Psoas muscle (tissue), 8 donors: Measurements from ENCODE around the gene HP. TPM values are rescaled to one million over a fixed set of nuclear protein-coding genes. Genes with fewer than 3 reads are reported as not detected.
"Not testable (repeated sequence)": the region's sequence is repeated elsewhere in the genome, so short reads cannot be mapped to it uniquely, and the experiment has no call there.

Source experiments
- ATAC-seq, 4 donors: fragments of 200-7000 bp; cut with Tn5 transposase; one replicate each; pipeline ENCODE4 v1.9.1; 2020; ENCODE audit warnings: moderate library complexity in 3 of 4, mild to moderate bottlenecking in 2 of 4
- DNase-seq, 2 donors: peaks; one replicate each; pipeline ENCODE4 v3.0.0-alpha.2; 2020
- H3K27ac ChIP-seq: fragments of 200-600 bp; one replicate; pipeline ENCODE4 v1.8.0; 2022
- H3K27me3 ChIP-seq, 3 donors: fragments of 200-600 bp in 1 of 3; one replicate each; pipeline versions ENCODE4 v1.6.1 to v1.8.0; 2013 to 2022; ENCODE audit warnings: low read length in 2 of 3, mild to moderate bottlenecking in 2 of 3, moderate library complexity in 1 of 3; ENCODE audit not compliant: insufficient read depth in 3 of 3
- H3K36me3 ChIP-seq, 2 donors: fragments of 200-600 bp in 1 of 2; one replicate each; pipeline versions ENCODE4 v1.6.1 to v1.8.0; 2013 to 2022; ENCODE audit warnings: low read depth in 1 of 2, mild to moderate bottlenecking in 1 of 2, moderate library complexity in 1 of 2; ENCODE audit not compliant: insufficient read depth in 1 of 2
- H3K4me1 ChIP-seq: fragments of 200-600 bp; one replicate; pipeline ENCODE4 v1.8.0; 2022
- H3K4me3 ChIP-seq: fragments of 200-600 bp; one replicate; pipeline ENCODE4 v1.8.0; 2022; ENCODE audit warnings: mild to moderate bottlenecking
- H3K9me3 ChIP-seq: fragments of 200-600 bp; one replicate; pipeline ENCODE4 v1.8.0; 2022
- CTCF ChIP-seq: fragments of 200-600 bp; IDR thresholded peaks from one replicate; pipeline ENCODE4 v1.8.0; 2022; ENCODE audit warnings: antibody characterized with exemption
- WGBS, 3 donors: extraction: QIAGEN DNeasy Blood & Tissue Kit; methylation state at CpG; one replicate each; pipeline versions ENCODE4 v1.1.6 to v1.1.7; 2013; 5-methylcytosine and 5-hydroxymethylcytosine counted together
- intact Hi-C, 2 donors: fragments of 100-400 bp; cut with DNase I; formaldehyde crosslinking; loops; one replicate each; pipeline versions ENCODE4 v1.11.0 to v1.14.2; 2022
- polyA plus RNA-seq, 3 donors: library from polyadenylated mRNA; stranded (reverse); fragments of 200-250 nt; gene quantifications; one replicate each; pipeline ENCODE4 v1.2.3, GENCODE V29; 2013
- total RNA-seq, 4 donors: library from RNA; stranded (reverse); fragmentation: NEBNext Ultra II Directional in 2 of 4; extraction: Animal tissue kit (Norgen Biotek cat#: 25700) in 2 of 4; gene quantifications; one replicate each; pipeline versions ENCODE4 v1.2.1 to v1.2.4, GENCODE V29; 2021 to 2023
- donor health status: healthy with polysubstance abuse.
- donor health status: DM: no; HTN: no; CAD: no; lungs with moderate emphysema.
- donor health status: Bipolar disorder and iron deficiency.
- donor health status: healthy.
- donor health status: DM: yes; HTN: yes; CAD: no.
- donor health status: DM: no; HTN: no; CAD: no.
- donor health status: DM: no; HTN: no; CAD: no.
- donor health status: DM: yes; HTN: yes; CAD: no.

HP gene
- total and polyA plus RNA-seq, 7 donors: 2.3 to 17.3 (median 9.3) TPM

DNA sequence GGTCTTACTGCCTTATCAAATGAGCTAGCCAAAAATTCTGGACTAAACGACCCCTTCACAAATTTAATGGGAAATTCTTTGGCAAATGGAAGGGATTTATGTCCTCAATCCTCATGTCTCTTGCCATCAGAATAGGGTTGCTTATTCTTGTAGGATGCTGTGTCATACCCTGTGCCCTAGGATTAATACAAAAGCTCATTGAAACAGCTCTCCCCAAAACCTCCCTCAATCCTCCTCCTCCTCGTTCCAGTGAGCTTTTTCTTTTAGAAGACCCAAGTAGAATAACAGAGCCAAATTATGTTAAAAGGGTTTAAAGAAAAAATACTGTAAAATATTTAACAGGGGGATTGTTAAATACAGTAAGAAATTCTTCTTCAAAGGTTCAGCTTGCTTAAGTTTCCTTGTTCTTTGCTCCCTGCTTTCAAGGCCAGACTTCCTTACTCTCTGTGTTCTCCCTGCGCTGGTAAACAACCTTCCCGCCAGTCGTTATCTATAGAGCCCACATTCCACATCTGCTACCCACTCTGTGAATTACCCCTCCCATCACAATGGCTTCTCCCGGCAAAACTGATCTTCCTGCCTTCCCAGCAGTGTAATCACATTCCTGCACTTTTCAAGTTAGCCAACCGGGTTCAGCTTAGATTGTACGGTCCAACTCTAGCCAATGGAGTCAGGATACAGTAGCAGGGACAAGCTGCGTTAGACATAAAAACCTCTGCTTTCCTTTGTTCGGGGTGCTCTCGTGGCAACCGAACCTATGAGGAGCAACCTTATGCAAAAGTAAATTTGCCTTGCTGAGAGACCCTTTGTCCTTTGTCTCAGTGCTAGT lies 18.4 kb downstream of the HP start:
- ATAC-seq (no peak), DNase-seq (no peak)
- no peak overlapping the region for H3K4me3 ChIP-seq
- intact Hi-C loops: no loop called here
- peaks cover 11% of the 10 kb centered on the region for H3K4me1 ChIP-seq
- H3K27ac ChIP-seq: no peak overlapping the region
- H3K27me3 ChIP-seq: no peaks in the 10 kb centered on the region
- 54 to 70% (median 59%) methylated on average over 12 of the region's 12 CpGs for WGBS, 3 donors
- no peaks in the 10 kb centered on the region for H3K36me3 ChIP-seq
- no peak for TF ChIP-seq CTCF
- no peaks in the 10 kb centered on the region for H3K9me3 ChIP-seq

DNA sequence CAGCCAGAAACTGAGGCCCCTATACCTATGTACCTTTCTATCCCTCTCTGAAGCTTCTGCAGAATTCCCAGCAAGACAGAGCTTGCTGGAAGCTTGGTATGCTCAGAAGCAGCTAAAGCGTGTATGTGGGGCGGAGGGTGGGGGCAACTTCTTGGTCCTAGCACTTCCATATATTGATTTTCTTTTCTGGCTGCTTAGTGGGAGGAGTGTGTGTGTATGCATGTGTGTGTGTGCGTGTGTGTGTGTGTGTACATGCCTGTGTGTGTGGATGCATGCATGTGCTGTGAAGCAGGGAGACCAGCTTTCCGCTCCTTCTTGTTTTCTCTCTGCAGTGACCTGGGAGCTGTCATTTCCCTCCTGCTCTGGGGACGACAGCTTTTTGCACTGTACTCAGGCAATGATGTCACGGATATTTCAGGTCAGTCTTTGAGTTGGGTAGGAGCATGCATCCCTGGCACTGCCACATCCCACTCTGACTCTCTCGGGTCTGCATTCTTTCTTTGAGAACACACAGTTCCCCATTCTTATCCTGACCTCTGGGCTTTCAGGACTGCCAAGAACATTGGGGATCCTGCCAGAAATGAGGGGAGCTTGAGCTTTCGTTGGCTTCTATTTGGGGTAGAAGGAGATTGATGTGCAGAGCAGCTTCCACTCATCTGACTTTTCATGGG lies 19.4 kb downstream of the HP start:
- Histone ChIP-seq H3K27me3 (no peaks in the 10 kb centered on the region), H3K9me3 (no peaks in the 10 kb centered on the region), H3K36me3 (peaks cover 0 to 7% of the 10 kb centered on the region in 2 donors), H3K4me1 (peaks cover 11% of the 10 kb centered on the region), H3K4me3 (no peak overlapping the region), H3K27ac (no peak overlapping the region)
- TF ChIP-seq CTCF: no peak
- intact Hi-C loops: no loop called here
- ATAC-seq (peak; percentile 55 to 93 (median 91)), DNase-seq (peak in 1 of 2 donors; percentile 59)
- WGBS, 3 donors: 49 to 62% (median 54%) methylated on average over 8 of the region's 8 CpGs

DNA sequence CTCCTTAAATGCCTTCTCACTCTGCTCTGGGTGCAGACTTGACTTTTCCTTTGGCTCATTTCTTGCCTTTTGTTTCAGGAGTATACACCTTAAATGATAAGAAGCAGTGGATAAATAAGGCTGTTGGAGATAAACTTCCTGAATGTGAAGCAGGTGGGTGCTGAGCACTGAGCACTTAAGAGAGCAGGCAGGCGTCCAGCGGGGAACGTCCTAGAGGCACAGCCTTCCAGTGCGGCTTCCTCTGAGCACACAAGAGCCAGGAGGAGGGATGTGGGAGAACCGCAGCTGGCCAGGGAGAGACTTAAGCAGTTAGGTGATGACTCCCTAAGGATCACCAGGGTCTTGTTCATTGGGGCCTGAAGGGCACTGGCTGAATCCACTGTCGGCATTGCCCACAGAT lies 20.8 kb downstream of the HP start:
- intact Hi-C loops, ATAC-seq, H3K9me3 ChIP-seq, H3K27ac ChIP-seq, H3K4me3 ChIP-seq, H3K36me3 ChIP-seq, DNase-seq, H3K27me3 ChIP-seq: not testable (repeated sequence)
- WGBS, 3 donors: 39 to 84% (median 49%) methylated on average over 1 to 2 of the region's 6 CpGs
- peaks cover 11% of the 10 kb centered on the region for H3K4me1 ChIP-seq

GRCh38 chr16:72076991-72077706 lies 22.8 kb downstream of the HP start:
- DNase-seq, intact Hi-C loops, H3K27ac ChIP-seq, H3K27me3 ChIP-seq, ATAC-seq, H3K36me3 ChIP-seq, H3K4me3 ChIP-seq, H3K9me3 ChIP-seq: not testable (repeated sequence)
- 93 to 100% (median 98%) methylated on average over 1 to 2 of the region's 5 CpGs for WGBS, 3 donors
- peaks cover 11% of the 10 kb centered on the region for H3K4me1 ChIP-seq

DNA sequence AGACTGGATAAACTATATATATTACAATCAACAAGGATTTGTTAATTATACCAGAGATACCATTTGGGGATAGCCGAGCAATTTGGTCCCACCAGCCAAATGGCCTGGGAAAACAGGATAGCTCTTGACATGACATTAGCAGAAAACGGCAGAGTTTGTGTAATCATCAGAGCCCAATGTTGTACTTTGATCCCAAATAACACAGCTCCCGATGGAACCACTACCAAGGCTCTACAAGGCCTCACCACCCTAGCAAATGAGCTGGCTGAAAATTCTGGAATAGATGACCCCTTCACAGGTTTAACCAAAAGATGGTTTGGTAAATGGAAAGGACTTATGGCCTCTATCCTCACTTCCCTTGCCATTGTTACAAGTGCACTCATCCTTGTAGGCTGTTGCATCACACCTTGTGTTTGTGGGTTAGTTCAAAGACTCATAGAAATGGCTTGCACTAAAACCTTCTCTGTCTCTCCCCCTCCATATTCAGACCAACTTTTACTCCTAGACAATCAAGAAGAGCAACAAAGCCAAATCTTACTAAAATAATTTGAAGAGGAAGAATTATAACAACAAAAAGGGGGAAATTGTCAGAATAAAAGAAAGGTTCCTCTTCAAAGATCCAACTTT lies 29.6 kb downstream of the HP start:
- peaks cover 21 to 46% of the 10 kb centered on the region in 2 donors for H3K36me3 ChIP-seq
- DNase-seq (no peak), ATAC-seq (no peak)
- H3K27me3 ChIP-seq: no peaks in the 10 kb centered on the region
- H3K27ac ChIP-seq: no peak overlapping the region
- TF ChIP-seq CTCF: no peak
- H3K4me1 ChIP-seq: no peaks in the 10 kb centered on the region
- H3K9me3 ChIP-seq: no peaks in the 10 kb centered on the region
- 48 to 50% (median 48%) methylated on average over 3 of the region's 3 CpGs for WGBS, 3 donors
- intact Hi-C loops: no loop called here
- no peak overlapping the region for H3K4me3 ChIP-seq
